ENCODE results near the gene VWA3B. TPM values are rescaled to one million over a fixed set of nuclear protein-coding genes. Genes with fewer than 3 reads are reported as not detected.

VWA3B gene
- total RNA-seq, 1 experiment from 2014 or later: not detected

DNA sequence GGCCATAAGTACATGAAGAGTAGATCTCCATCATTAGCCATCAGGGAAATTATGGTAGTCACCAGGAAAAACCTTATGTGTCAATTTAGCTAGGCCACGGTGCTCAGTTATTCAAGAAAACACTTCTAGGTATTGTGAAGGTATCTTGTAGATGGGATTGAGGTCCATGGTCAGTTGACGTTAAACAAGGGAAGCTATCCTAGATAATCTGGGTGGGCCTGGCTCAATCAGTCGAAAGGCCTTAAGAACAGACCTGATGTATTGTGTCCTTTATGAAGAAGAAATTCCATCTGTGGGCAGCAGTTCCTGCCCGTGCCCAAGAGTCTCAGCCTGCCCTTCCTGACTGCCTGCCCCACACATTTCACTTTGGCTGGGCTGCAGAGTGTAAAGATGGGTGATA lies 242.6 kb downstream of the VWA3B start:
- Mint-ChIP-seq H3K4me3 (no peak overlapping the region), H3K4me1 (peaks cover 22 to 28% of the 10 kb centered on the region in 2 experiments), H3K36me3 (ENCODE audit: insufficient read depth in 1 of 3, low read depth in 3 of 3) (peaks cover 0 to 21% (median 1%) of the 10 kb centered on the region in 3 experiments; a peak in 3 of 7 replicates), H3K27ac (no peak overlapping the region), H3K27me3 (ENCODE audit: low read depth) (peaks cover 27% of the 10 kb centered on the region), H3K9me3 (peaks cover 3 to 9% of the 10 kb centered on the region in 2 experiments; a peak in 4 of 5 replicates)
- Histone ChIP-seq H4K8ac (replicated peaks; ENCODE audit: insufficient read length, low read depth, low read length) (no peak overlapping the region), H4K5ac (ENCODE audit: insufficient read length, low read depth, low read length) (no peak overlapping the region), H4K91ac (ENCODE audit: insufficient read length, low read depth, low read length) (no peak overlapping the region), H3K79me2 (ENCODE audit: insufficient read depth, low read length) (0 out of 2 replicates have a peak, but pooled peaks cover 2% of the 10 kb centered on the region), H3K23ac (ENCODE audit: insufficient read length, low read depth, low read length) (no peak overlapping the region), H3K4me1 (ENCODE audit: insufficient read depth, low read length) (peaks cover 8% of the 10 kb centered on the region; the same call in 1 of the 2 replicates), H3K18ac (ENCODE audit: insufficient read length, low read depth, low read length) (no peak overlapping the region), H3K27ac (ENCODE audit: insufficient read length, low read depth, low read length) (no peak overlapping the region), H2AFZ (ENCODE audit: low read length) (no peak overlapping the region), H2AK5ac (ENCODE audit: insufficient read length, low read length) (no peak overlapping the region), H2BK12ac (ENCODE audit: insufficient read length, low read depth, low read length) (no peak overlapping the region), H3K4me2 (ENCODE audit: insufficient read depth, insufficient read length, low read length) (no peak overlapping the region), H2BK5ac (ENCODE audit: insufficient read length, low read length) (no peak overlapping the region), H3K79me1 (ENCODE audit: insufficient read depth, low read depth, low read length, poor library complexity, severe bottlenecking) (no peaks in the 10 kb centered on the region), H3K14ac (ENCODE audit: insufficient read depth, low read length) (no peak overlapping the region), H3K9me3 (ENCODE audit: control insufficient read depth, low read depth, low read length) (no peaks in the 10 kb centered on the region), H3K56ac (ENCODE audit: insufficient read length, low read depth, low read length) (no peak overlapping the region), H3K9ac (ENCODE audit: extremely low read depth, insufficient read length, low read length) (no peak overlapping the region), H4K20me1 (ENCODE audit: control insufficient read depth, insufficient read depth, insufficient read length) (no peaks in the 10 kb centered on the region), H3K4ac (ENCODE audit: low read depth, low read length) (no peak overlapping the region), H3K23me2 (ENCODE audit: insufficient read length, low read depth, low read length, poor library complexity, severe bottlenecking) (no peaks in the 10 kb centered on the region), H3K27me3 (ENCODE audit: insufficient read depth, low read length) (peaks cover 2% of the 10 kb centered on the region; the same call in 1 of the 2 replicates), H3T11ph (ENCODE audit: low read length) (no peak overlapping the region), H2BK15ac (ENCODE audit: low read depth, low read length) (no peak overlapping the region), H2BK20ac (ENCODE audit: low read depth, low read length, poor library complexity, severe bottlenecking) (no peak overlapping the region), H2BK120ac (ENCODE audit: low read depth, low read length, poor library complexity, severe bottlenecking) (no peak overlapping the region)
- no peak for DNase-seq
- TF ChIP-seq, protein P1, sequence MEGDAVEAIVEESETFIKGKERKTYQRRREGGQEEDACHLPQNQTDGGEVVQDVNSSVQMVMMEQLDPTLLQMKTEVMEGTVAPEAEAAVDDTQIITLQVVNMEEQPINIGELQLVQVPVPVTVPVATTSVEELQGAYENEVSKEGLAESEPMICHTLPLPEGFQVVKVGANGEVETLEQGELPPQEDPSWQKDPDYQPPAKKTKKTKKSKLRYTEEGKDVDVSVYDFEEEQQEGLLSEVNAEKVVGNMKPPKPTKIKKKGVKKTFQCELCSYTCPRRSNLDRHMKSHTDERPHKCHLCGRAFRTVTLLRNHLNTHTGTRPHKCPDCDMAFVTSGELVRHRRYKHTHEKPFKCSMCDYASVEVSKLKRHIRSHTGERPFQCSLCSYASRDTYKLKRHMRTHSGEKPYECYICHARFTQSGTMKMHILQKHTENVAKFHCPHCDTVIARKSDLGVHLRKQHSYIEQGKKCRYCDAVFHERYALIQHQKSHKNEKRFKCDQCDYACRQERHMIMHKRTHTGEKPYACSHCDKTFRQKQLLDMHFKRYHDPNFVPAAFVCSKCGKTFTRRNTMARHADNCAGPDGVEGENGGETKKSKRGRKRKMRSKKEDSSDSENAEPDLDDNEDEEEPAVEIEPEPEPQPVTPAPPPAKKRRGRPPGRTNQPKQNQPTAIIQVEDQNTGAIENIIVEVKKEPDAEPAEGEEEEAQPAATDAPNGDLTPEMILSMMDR (conservative IDR thresholded peaks at IDR 0.05): no peak
- WGBS (ENCODE audit: extremely low coverage, insufficient read length, low lambda C conversion rate): no CpG with 5 or more reads among the region's 4 CpGs
